H1 (cell line): ENCODE measurements around the gene AHNAK2. TPM values are rescaled to one million over a fixed set of nuclear protein-coding genes. Genes with fewer than 3 reads are reported as not detected.

Experiments
- CTCF ChIA-PET: fragments of 300-600 bp; sonication (Branson Sonifier 250); formaldehyde crosslinking; loops from one replicate; lab custom pipeline; 2021; ENCODE audit not compliant: partially characterized antibody; lab: Charles Lee
- POLR2A ChIA-PET: fragments of 300-600 bp; sonication (Branson Sonifier 250); formaldehyde crosslinking; loops from one replicate; lab custom pipeline; 2021; ENCODE audit warnings: inconsistent platforms; ENCODE audit not compliant: partially characterized antibody; lab: Charles Lee
- DNase-seq, 2 experiments: peaks; one replicate each; pipeline versions ENCODE4 v3.0.0 to v3.0.0-alpha.2; 2010 to 2022; ENCODE audit warnings: low spot score in 2 of 2, low read depth in 1 of 2, mixed read lengths in 1 of 2
- FAIRE-seq: peaks from 2 replicates; lab custom pipeline; 2011; peaks lifted over from hg19 to GRCh38; lab: Jason Lieb, UNC
- H2AFZ ChIP-seq: 2 replicates; pipeline ENCODE4 v1.8.1; 2012; ENCODE audit warnings: low read length, inconsistent platforms
- H2AK5ac ChIP-seq: 2 replicates; pipeline ENCODE4 v1.6.1; 2013; ENCODE audit warnings: low read depth, low read length
- H2BK120ac ChIP-seq: replicated peaks from 2 replicates; pipeline ENCODE3; 2013; ENCODE audit warnings: low read depth, low read length, inconsistent platforms
- H2BK12ac ChIP-seq: 2 replicates; pipeline ENCODE4 v1.6.1; 2013; ENCODE audit warnings: low read depth, low read length
- H2BK15ac ChIP-seq: 2 replicates; pipeline ENCODE4 v1.6.1; 2013; ENCODE audit warnings: low read length
- H2BK20ac ChIP-seq: 2 replicates; pipeline ENCODE4 v1.6.1; 2013; ENCODE audit warnings: low read length
- H2BK5ac ChIP-seq: 2 replicates; pipeline ENCODE4 v1.6.1; 2013; ENCODE audit warnings: low read depth, low read length
- H3K14ac ChIP-seq: 2 replicates; pipeline ENCODE4 v1.6.1; 2013; ENCODE audit warnings: inconsistent platforms; ENCODE audit not compliant: insufficient read length
- H3K18ac ChIP-seq: 2 replicates; pipeline ENCODE4 v1.6.1; 2013; ENCODE audit warnings: low read length; ENCODE audit errors: extremely low read depth
- H3K23ac ChIP-seq: 2 replicates; pipeline ENCODE4 v1.6.1; 2013; ENCODE audit warnings: inconsistent platforms; ENCODE audit not compliant: insufficient read length
- H3K23me2 ChIP-seq: 2 replicates; pipeline ENCODE4 v1.6.1; 2013; ENCODE audit warnings: low read depth, low read length
- H3K27ac ChIP-seq: 2 replicates; pipeline ENCODE4 v1.6.1; 2011; ENCODE audit warnings: low read depth, low read length, inconsistent platforms
- H3K27me3 ChIP-seq, 4 experiments: replicated peaks in 1 of 4; 1 replicate in 1 of 4; 2 replicates in 3 of 4; pipeline versions ENCODE4 v1.6.1 to v1.8.1; 2011 to 2013; ENCODE audit warnings: low read length in 3 of 4, mild to moderate bottlenecking in 3 of 4, inconsistent platforms in 2 of 4, mixed read lengths in 2 of 4, moderate library complexity in 1 of 4; ENCODE audit not compliant: control insufficient read depth in 3 of 4, insufficient read depth in 3 of 4; ENCODE audit errors: extremely low read depth in 1 of 4
- H3K36me3 ChIP-seq, 4 experiments: 2 replicates each; pipeline versions ENCODE4 v1.6.1 to v1.8.1; 2011 to 2013; ENCODE audit warnings: mild to moderate bottlenecking in 4 of 4, low read length in 3 of 4, moderate library complexity in 2 of 4, control low read depth in 1 of 4, inconsistent platforms in 1 of 4; ENCODE audit not compliant: insufficient read depth in 4 of 4, control insufficient read depth in 2 of 4
- H3K4ac ChIP-seq: replicated peaks from 2 replicates; pipeline ENCODE3; 2013; ENCODE audit warnings: low read length, low read depth, mixed read lengths, inconsistent platforms; ENCODE audit not compliant: insufficient read length
- H3K4me1 ChIP-seq, 4 experiments: replicated peaks in 1 of 4; 1 replicate in 1 of 4; 2 replicates in 3 of 4; pipeline versions ENCODE4 v1.6.1 to v1.8.1; 2011 to 2013; ENCODE audit warnings: low read length in 3 of 4, inconsistent platforms in 2 of 4, mixed read lengths in 1 of 4; ENCODE audit not compliant: insufficient read depth in 4 of 4, control insufficient read depth in 3 of 4
- H3K4me2 ChIP-seq, 2 experiments: 2 replicates each; pipeline versions ENCODE4 v1.6.1 to v1.8.1; 2011 to 2013; ENCODE audit warnings: low read depth in 2 of 2, low read length in 2 of 2, control low read depth in 1 of 2, inconsistent platforms in 1 of 2, mild to moderate bottlenecking in 1 of 2; ENCODE audit not compliant: insufficient read depth in 1 of 2
- H3K4me3 ChIP-seq, 4 experiments: fragments of 200-600, 300-600 bp in 1 of 4; sonication (generic), shearing (Covaris generic), sonication (Bioruptor Twin) in 1 of 4; 2 replicates each; pipeline versions ENCODE4 v1.5.1 to v1.8.1; 2011 to 2016; ENCODE audit warnings: low read length in 4 of 4, low read depth in 3 of 4, control low read depth in 2 of 4, inconsistent platforms in 2 of 4, mild to moderate bottlenecking in 2 of 4, mixed read lengths in 1 of 4, moderate library complexity in 1 of 4; ENCODE audit not compliant: insufficient read depth in 2 of 4; ENCODE audit errors: extremely low read depth in 1 of 4
- H3K56ac ChIP-seq: replicated peaks from 2 replicates; pipeline ENCODE3; 2013; ENCODE audit warnings: low read depth, mild to moderate bottlenecking, mixed read lengths, low read length, inconsistent platforms; ENCODE audit not compliant: insufficient read length
- H3K79me1 ChIP-seq: 2 replicates; pipeline ENCODE4 v1.6.1; 2013; ENCODE audit warnings: low read depth, low read length, control low read depth
- H3K79me2 ChIP-seq, 2 experiments: 2 replicates each; pipeline versions ENCODE4 v1.6.1 to v1.8.1; 2012 to 2013; ENCODE audit warnings: low read length in 2 of 2, mild to moderate bottlenecking in 2 of 2, inconsistent platforms in 1 of 2; ENCODE audit not compliant: insufficient read depth in 2 of 2, control insufficient read depth in 1 of 2
- H3K9ac ChIP-seq, 4 experiments: replicated peaks in 1 of 4; 1 replicate in 1 of 4; 2 replicates in 3 of 4; pipeline versions ENCODE4 v1.6.1 to v1.8.1; 2011 to 2013; ENCODE audit warnings: low read depth in 3 of 4, low read length in 3 of 4, control low read depth in 2 of 4, mild to moderate bottlenecking in 2 of 4, moderate library complexity in 2 of 4, inconsistent platforms in 1 of 4; ENCODE audit errors: extremely low read depth in 1 of 4
- H3K9me3 ChIP-seq, 2 experiments: 2 replicates each; pipeline versions ENCODE4 v1.6.1 to v1.8.1; 2012 to 2013; ENCODE audit warnings: mild to moderate bottlenecking in 2 of 2, moderate library complexity in 2 of 2, control low read depth in 1 of 2, inconsistent platforms in 1 of 2, low read depth in 1 of 2, low read length in 1 of 2, mixed read lengths in 1 of 2; ENCODE audit not compliant: insufficient read depth in 2 of 2
- H4K20me1 ChIP-seq, 2 experiments: replicated peaks in 1 of 2; 2 replicates each; pipeline versions ENCODE3 to v1.8.1; 2011 to 2013; ENCODE audit warnings: inconsistent platforms in 2 of 2, low read length in 2 of 2, mild to moderate bottlenecking in 1 of 2; ENCODE audit not compliant: insufficient read depth in 2 of 2, control insufficient read depth in 1 of 2
- H4K5ac ChIP-seq: 2 replicates; pipeline ENCODE4 v1.6.1; 2013; ENCODE audit warnings: low read length, low read depth, mixed read lengths, inconsistent platforms; ENCODE audit not compliant: insufficient read length
- H4K8ac ChIP-seq: 2 replicates; pipeline ENCODE4 v1.8.0; 2013; ENCODE audit warnings: mild to moderate bottlenecking, moderate library complexity, low read length, inconsistent platforms; ENCODE audit not compliant: insufficient read depth; ENCODE audit errors: extremely low read depth
- H4K91ac ChIP-seq: replicated peaks from 2 replicates; pipeline ENCODE3; 2013; ENCODE audit warnings: low read length, mixed read lengths, inconsistent platforms; ENCODE audit not compliant: insufficient read length
- BACH1 ChIP-seq: IDR thresholded peaks from 2 replicates; pipeline ENCODE4 v1.6.1; 2012; ENCODE audit warnings: low read length, improper control_type of control experiment
- CREB1 ChIP-seq: IDR thresholded peaks from 2 replicates; pipeline ENCODE4 v1.6.1; 2012; ENCODE audit warnings: inconsistent platforms
- EP300 ChIP-seq, 2 experiments: IDR thresholded peaks; 1 replicate in 1 of 2; 2 replicates in 1 of 2; pipeline ENCODE4 v1.6.1; 2011 to 2012; ENCODE audit warnings: low read depth in 2 of 2, low read length in 2 of 2, mild to moderate bottlenecking in 2 of 2, borderline replicate concordance in 1 of 2, inconsistent platforms in 1 of 2, moderate library complexity in 1 of 2
- POLR2A ChIP-seq, 2 experiments: IDR thresholded peaks; 1 replicate in 1 of 2; 2 replicates in 1 of 2; pipeline ENCODE4 v1.6.1; 2011; ENCODE audit warnings: low read depth in 2 of 2, low read length in 2 of 2, mild to moderate bottlenecking in 2 of 2; ENCODE audit errors: control extremely low read depth in 1 of 2
- SP4 ChIP-seq: IDR thresholded peaks from 2 replicates; pipeline ENCODE4 v1.6.1; 2012; ENCODE audit warnings: low read length, inconsistent platforms
- WGBS, 2 experiments: shearing (Covaris generic) in 1 of 2; methylation state at CpG; one replicate each; pipeline versions ENCODE4 v1.1.6 to v1.1.7; 2013 to 2015; ENCODE audit warnings: low lambda C conversion rate in 2 of 2, mixed read lengths in 2 of 2, inconsistent platforms in 1 of 2, low coverage in 1 of 2, missing lambda C conversion rate in 1 of 2; ENCODE audit not compliant: insufficient replicate concordance in 2 of 2, insufficient coverage in 1 of 2, insufficient read length in 1 of 2; ENCODE audit errors: extremely low coverage in 1 of 2, missing lambda C conversion rate in 1 of 2; 5-methylcytosine and 5-hydroxymethylcytosine counted together
- polyA plus RNA-seq, 7 experiments: library from polyadenylated mRNA; depleted of rRNA in 3 of 7; stranded (reverse) in 5 of 7; unstranded in 2 of 7; fragments of >200 nt in 5 of 7; fragments of 200-250 nt in 2 of 7; gene quantifications; 1 replicate in 5 of 7; 2 replicates in 1 of 7; 4 replicates in 1 of 7; pipeline versions ENCODE4 v1.2.1 to v1.2.3, GENCODE V29; 2011 to 2013; ENCODE audit warnings: missing spikeins in 2 of 7, mixed read lengths in 2 of 7
- total RNA-seq: library from RNA; stranded (reverse); fragmentation: NEBNext Ultra II Directional; extraction: Animal tissue kit (Norgen Biotek cat#: 25700); gene quantifications from 2 replicates; pipeline ENCODE4 v1.2.1, GENCODE V29; 2021

Gene AHNAK2
- total and polyA plus RNA-seq, 2 of the 8 experiments (the other 6 are each of a cell fraction or from before 2014, with no cell fraction given): 0.95 to 2.0 TPM

GRCh38 chr14:104971447-104972240 lies 6.5 kb downstream of the AHNAK2 start:
- no peak overlapping the region for H2AFZ ChIP-seq
- no peak overlapping the region for H3K9ac ChIP-seq
- peaks cover 5% of the 10 kb centered on the region for H3K23me2 ChIP-seq
- H3K4me3 ChIP-seq: no peak overlapping the region
- peaks cover 0 to 25% (median 17%) of the 10 kb centered on the region in 4 experiments; a peak in 6 of 7 replicates for H3K4me1 ChIP-seq
- no peaks in the 10 kb centered on the region for H3K79me1 ChIP-seq
- no peak overlapping the region for H3K27ac ChIP-seq
- H2BK120ac ChIP-seq: no peak overlapping the region
- H3K14ac ChIP-seq: no peak overlapping the region
- TF ChIP-seq SP4: no peak
- TF ChIP-seq EP300 (IDR thresholded peaks at IDR 0.05; ENCODE audit: borderline replicate concordance in 1 of 2, low read depth in 2 of 2, low read length in 2 of 2): no peak
- TF ChIP-seq CREB1: no peak
- no peak for TF ChIP-seq BACH1
- TF ChIP-seq POLR2A (IDR thresholded peaks at IDR 0.05; ENCODE audit: control extremely low read depth in 1 of 2, low read depth in 2 of 2, low read length in 2 of 2): no peak
- DNase-seq (no peak), FAIRE-seq (no peak)
- POLR2A ChIA-PET: interaction anchor here (1.1 kb wide), 1 partner anchor 9 kb away, joined by 5 read pairs; no protein-coding TSS in a partner anchor
- H4K91ac ChIP-seq: peak overlapping the region; percentile 55
- peak overlapping the region; percentile 77; the same call in 1 of the 2 replicates for H2AK5ac ChIP-seq
- CTCF ChIA-PET: interaction anchor here (0.7 to 11.5 kb wide), 6 partner anchors 13 to 75 kb away, joined by 3 to 161 read pairs (median 4); no protein-coding TSS in a partner anchor
- H3K23ac ChIP-seq: no peak overlapping the region
- H3K56ac ChIP-seq: no peak overlapping the region
- H2BK5ac ChIP-seq: 0 out of 2 replicates have a peak overlapping the region, but pooled peaks have one; percentile 9
- H4K5ac ChIP-seq: no peak overlapping the region
- H2BK15ac ChIP-seq: peak overlapping the region; percentile 25; the same call in 1 of the 2 replicates
- no peaks in the 10 kb centered on the region for H3K9me3 ChIP-seq
- no peaks in the 10 kb centered on the region for H3K36me3 ChIP-seq
- no peak overlapping the region for H2BK20ac ChIP-seq
- 88% methylated on average over 12 of the region's 12 CpGs; no CpG with 5 or more reads in 1 of the 2 experiments for WGBS, 2 experiments
- H3K18ac ChIP-seq: no peak overlapping the region
- no peak overlapping the region for H3K4ac ChIP-seq
- H4K20me1 ChIP-seq: peaks cover 0 to 4% of the 10 kb centered on the region in 2 experiments
- H2BK12ac ChIP-seq: no peak overlapping the region
- no peak overlapping the region for H3K4me2 ChIP-seq
- peak overlapping the region; percentile 76; the same call in 1 of the 2 replicates for H4K8ac ChIP-seq
- H3K27me3 ChIP-seq: peaks cover 4 to 10% (median 9%) of the 10 kb centered on the region in 4 experiments; a peak in 6 of 7 replicates
- no peaks in the 10 kb centered on the region for H3K79me2 ChIP-seq
